NCI-H1694 treated with DMSO at 0.1 percent for 48 hours (cell line): Measurements from ENCODE around the gene COL27A1.
"Not testable (repeated sequence)": the region's sequence is repeated elsewhere in the genome, so short reads cannot be mapped to it uniquely, and the experiment has no call there.

Experiments used
- DNase-seq: peaks from one replicate; lab custom pipeline; 2025; lab: John Stamatoyannopoulos, UW

The COL27A1 gene

DNA sequence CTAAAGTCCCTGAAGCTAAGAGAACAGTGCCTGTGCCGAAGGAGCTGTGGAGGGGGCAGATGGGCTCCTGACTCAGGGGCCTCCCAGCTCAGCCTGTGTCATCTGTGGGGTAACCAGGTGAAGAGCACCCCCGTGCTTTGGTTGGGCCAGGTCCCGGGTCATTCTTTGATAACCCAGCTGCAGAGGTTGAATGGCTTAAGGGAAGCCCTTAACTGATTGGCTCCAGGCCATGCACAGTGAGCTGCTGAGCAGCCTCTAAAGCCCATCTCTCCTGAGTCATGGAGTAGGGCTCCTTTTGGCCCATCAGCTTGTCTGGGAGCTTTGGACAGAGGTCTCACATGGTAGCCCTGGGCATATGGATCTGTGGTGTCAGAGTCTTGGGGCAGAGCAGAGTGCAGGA is 28.7 kb downstream of the COL27A1 start:
- DNase-seq, result no peak

- no peak for DNase-seq
These were observed 29.5 kb downstream of the COL27A1 start for GRCh38 chr9:114184866-114185265.

DNA sequence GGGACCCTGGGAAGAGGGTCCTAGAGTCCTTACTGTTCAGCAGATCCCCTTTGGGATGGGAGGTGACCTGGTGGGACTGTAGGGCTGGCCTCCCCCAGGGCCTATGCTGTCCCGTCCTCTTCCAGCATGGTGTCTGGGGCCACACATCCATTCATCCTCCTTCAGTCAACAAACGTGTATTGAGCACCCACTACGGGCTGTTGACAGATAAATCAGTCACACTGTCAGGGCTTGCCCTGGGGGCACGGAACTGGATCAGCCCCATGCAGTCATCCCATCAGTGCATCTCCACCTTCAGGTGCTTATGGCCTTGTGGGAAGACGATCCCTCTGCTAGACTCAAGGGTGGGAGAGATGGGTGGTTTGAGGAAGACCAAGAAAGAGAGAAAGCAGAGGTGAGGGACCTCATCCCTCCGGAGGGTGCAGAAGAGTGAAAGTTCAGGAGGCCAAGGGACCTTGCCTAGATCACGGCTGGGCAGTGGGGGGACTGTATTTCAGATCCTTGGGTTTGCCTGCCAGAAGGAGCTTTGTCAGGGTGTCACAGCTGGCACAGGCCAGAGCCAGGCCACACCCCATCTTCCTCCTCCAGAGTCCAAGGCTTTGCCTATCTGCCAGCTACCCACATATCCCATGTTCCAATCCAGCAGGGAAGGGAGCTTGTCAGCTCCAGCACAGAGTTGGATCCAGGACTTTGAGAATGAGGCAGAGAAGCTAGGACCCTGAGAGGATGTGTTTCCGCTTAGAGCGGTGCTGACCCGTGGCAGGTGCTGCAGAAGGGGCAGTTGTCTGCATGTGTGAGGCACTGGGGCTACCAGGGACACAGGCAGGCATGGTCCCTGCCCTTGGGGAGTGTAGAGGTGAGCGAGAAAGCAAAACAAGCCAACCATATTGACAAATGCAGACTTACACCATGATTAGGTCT is 30.5 kb downstream of the COL27A1 start:
- no peak for DNase-seq

DNA sequence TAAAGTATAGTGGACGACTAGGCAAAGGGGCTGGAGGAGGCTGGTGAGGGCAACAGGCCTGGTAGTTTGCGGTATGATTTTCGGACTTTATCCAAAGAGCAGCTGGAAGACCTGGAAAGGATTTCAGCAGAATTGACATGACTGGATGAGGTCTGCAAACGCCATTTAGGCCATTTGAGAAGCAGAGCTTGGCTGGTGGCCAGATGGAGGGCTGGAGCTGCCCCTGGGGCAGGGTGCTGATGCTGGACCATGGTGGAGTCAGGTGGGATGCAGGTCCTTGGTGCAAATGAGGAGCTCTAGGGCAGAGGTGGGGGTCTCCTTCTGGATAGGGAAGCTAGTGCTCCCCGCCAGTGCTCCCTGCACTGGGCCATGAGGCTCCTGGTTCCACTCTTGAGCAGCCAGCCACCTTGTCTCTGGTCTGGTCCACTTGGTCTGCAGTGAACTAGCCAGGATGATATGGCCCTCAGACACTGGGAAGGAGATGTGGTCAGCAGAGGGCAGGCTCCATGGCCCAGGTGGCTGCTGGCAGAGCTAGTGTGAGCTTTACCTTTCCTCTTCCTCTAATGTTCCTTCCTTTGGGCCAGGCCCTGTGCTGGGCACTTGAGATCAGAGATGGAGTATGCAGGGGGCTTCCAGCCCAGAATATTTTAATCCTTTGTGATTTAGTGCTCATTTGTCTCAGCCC is 31.4 kb downstream of the COL27A1 start:
- no peak for DNase-seq

- peak; percentile 85 for DNase-seq
These were observed 32.5 kb downstream of the COL27A1 start for GRCh38 chr9:114187827-114188226.

GRCh38 chr9:114189823-114190562 is 34.7 kb downstream of the COL27A1 start:
- DNase-seq, result no peak

GRCh38 chr9:114190563-114190905 is 35.2 kb downstream of the COL27A1 start:
- no peak for DNase-seq

DNA sequence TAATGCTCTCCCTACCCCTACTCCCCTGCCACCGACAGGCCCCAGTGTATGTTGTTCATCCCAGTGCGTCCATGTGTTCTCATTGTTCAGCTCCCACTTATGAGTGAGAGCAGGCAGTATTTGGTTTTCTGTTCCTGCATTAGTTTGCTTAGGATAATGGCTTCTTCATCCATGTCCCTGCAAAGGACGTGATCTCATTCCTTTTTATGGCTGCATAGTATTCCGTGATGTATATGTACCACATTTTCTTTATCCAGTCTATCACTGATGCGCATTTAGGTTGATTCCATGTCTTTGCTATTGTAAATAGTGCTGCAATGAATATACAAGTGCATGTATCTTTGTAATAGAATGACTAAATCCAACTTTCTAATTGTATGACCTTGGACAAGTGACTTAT is 36.1 kb downstream of the COL27A1 start:
- not testable (repeated sequence) for DNase-seq

DNA sequence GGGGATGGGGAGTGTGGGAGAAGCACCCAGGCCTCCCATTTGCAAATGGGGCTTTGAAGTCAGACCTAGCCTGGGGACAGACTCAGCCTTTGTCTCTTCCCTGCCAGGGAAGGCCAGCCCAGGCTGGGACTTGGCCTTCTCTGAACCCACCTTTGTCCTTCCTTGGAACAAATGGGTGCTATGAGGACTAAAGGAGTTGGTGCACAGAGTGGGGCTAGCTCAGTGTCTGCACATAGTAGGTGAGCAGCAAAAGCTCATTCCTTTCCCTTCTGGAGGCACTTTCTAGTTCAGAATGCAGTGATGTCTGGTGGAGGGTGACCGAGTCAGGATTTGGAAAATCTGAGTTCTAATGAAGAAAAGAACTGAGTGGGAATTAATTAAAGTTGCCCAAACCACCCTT is 37.2 kb downstream of the COL27A1 start:
- DNase-seq, result no peak

DNA sequence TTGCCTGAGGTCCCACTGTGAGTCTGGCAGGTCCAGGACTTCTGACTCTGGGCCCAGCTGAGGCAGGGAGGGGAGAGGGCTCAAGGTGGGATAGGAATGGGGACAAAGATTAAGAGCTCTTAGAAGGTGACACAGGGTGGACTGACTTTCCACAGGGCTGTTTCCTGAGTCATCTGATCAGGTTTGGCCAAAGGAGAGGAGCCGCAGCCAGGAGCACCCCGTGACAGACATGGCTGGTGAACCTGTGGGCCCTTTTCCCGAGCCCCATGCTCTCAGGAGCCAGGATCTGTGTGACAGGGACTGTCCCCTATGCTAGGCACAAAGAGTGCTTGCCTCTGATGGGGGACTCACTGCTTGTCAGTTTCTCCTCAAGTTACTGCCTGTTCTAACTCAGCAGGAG is 37.8 kb downstream of the COL27A1 start:
- DNase-seq, result no peak

- DNase-seq, result no peak
These were observed 40.8 kb downstream of the COL27A1 start for GRCh38 chr9:114196117-114196516.

DNA sequence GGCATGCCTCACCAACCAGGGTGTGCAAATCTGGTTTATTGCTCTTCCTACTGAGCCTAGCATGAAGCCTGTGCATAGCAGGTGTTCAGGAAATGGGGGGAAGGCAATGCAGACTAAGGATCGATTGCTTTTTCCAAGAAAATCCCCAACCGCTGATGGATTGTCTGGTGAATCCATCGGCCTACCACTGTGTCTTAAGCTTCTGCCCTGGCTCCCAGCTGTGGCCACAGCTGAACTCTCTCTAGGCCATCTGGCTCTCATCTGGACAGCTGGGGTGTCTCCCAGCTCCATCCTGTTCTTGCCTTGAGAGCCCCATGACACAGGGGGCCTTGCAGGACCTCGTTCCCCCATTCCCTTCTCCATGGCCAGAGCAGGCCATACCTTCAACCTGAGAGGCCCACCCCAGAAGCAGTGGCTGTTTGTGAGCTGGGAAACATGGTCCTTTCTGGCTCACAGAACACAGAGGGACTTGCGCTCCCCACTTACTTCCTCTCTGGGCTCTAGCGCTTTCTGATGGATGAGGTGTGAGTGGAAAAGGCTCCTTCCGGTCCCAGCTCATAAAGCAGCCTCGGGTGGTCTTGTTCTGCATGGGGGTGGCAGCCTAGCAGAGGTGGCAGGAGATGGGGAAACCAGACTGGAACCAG is 41.8 kb downstream of the COL27A1 start:
- no peak for DNase-seq

- no peak for DNase-seq
These were observed 43.1 kb downstream of the COL27A1 start for GRCh38 chr9:114198249-114199040.

DNA sequence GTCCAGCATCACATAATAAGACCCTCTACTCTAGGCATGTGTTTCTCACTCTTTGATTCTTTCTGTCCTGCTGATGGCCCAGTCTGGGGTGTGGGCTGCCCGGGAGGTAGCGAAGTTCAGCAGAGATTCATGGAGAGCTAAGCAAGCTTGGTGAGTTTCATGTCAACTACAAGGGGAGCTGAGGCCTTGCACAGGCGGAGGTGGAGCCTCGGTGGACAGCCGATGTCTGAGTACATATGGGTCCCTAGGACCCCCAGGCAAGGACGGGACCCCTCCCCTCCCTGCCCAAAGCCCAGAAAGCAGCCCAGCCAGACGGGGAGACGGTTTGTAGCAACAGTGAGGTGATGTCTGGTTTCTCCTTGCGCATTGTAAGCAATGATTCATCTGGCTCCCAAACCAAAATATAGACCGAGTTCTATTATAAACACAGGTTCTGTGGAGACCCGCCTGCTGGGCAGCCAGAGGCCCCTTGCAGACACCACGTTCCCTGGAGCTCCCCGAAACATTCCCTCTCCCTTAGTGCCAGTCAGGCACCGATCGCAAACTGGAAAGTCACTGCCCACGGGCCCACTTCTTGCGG is 45.5 kb downstream of the COL27A1 start:
- no peak for DNase-seq

DNA sequence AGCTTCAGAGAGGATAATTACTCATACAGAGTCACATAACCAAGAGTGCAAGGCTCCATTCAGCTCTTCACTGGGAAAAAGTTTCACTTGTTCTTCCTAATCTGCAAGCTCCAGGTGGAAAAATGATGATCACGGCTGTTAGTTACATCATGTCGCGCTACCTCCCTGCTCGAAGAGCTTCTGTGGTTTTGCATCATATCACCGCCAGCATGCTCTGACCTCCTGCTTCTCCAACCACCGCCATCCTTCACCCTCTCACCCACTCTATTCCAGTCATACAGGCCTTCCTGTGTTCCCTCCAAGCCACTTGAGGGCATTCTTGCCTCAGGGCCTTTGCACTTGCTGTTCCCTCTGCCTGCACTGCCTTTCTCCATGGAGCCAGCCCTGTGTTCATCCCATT is 47.1 kb downstream of the COL27A1 start:
- DNase-seq, result no peak

DNA sequence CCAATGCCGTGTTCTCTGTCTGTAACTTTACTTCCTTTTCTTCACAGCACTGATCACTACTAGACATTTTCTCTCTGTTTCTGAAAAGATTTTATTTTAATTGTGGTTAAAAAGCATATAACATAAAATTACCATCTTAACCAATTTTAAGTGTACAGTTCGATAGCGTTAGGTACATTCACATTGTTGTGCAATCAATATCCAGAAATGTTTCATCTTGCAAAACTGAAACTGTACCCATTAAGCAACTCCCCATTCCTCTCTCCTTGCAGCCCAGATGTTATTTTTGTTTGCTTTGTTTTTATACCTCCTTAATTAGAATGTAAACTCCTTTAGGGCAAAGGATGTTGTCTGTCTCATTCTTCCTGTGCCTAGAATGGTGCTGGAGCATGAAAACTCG is 47.5 kb downstream of the COL27A1 start:
- DNase-seq, result no peak

DNA sequence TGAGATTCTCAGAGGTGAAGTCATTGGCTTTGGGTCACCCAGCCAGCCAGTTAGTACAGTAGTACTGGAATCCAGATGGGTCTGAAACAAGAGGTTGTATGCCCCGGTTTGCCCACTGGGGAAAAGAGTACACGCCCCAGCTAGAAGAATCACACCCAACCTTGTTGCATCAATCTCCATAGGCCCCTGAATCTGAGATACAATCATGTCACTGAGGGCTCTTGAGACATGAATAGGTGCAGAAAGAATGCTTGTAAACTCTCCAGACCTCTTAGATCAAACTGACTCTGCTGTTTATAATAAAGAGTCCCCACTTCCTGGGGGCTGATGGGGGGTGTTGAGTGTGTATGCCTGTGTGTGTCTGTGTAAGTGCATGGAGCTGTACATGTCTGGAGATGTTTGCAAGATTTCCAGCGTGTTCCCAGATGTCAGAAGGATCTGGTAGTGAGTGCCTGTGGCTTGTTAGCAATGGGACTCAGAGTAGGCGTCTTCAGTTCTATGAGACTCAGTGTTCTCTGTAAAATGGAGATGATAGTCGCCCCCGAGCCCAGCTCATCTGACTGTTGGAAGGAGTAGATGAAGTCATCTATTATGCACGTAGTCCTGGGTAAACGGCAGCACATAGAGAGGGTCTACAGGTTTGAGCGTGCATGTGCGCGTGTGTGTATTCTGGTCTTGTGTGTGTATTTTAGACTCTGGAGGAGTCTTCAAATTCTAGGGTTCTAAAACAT is 48.2 kb downstream of the COL27A1 start:
- no peak for DNase-seq

DNA sequence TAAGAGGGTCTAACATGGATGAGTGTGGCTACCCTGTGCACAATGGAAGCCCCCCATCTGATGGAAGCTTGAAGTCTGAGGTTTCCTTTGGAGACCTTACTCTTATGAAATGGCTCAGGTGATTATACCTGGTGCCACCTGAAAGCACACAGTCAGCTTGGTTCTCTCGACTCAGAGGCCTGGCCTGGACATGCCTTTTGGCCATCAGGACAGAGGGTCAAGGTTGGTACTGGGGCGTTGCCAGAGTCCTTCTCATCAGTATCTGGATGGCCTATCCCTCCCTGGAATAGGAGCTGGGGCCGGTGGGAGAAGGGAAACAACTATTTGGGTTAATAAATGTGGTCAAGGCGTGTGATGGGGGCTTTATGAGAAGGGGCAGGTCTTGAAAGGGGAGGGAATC is 48.9 kb downstream of the COL27A1 start:
- no peak for DNase-seq

DNA sequence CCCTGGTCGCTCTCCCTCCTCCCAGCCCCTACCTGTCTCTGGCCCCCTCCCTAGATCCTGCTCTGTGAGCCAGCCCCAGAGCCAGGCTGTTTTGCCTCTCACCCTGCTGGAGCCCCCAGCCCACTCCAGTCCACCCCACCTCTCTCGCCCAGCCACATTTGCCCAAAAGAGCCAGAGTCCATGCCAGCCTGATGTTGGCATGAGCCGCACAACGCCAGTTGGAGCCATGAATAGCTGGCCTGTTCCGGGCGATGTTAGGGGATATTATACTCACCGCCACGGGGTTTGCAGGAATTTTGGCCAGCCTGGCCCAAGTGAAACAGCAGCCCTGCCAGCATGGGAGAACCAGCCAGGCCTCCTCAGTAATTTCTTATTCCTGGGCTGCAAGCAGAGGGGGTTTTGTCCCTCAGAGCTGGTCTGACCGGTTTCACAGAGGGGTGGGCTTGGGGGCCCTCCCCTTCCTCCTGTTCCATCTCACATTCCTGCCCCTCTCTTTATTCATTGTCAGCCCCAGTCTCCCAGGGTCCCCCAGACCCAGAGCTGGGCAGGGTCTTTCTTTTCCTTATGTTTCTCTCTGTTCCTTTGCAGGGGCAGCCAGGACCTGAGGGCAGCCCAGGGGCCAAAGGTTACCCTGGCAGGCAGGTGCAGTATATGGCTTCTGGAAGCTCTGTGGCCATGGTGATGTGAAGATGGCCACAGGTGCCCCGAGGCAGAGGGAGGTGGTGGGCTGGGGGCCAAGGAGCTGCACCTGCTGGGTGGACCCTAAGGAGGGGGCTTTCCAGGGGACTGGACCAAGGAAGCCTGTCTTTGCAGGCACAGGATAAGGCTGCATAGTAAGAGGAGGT is 50.1 kb downstream of the COL27A1 start:
- no peak for DNase-seq
